CD4-positive, alpha-beta T cell (primary cell): ENCODE measurements around the gene KIAA0319L. TPM values are rescaled to one million over a fixed set of nuclear protein-coding genes. Genes with fewer than 3 reads are reported as not detected.

Source experiments
- ATAC-seq: fragments of 200-7000 bp; cut with Tn5 transposase; one replicate; pipeline ENCODE4 v1.10.0; 2022; ENCODE audit warnings: mild to moderate bottlenecking; ENCODE audit not compliant: poor library complexity
- CTCF ChIA-PET: fragments of 350-600 bp; sonication (Branson Sonifier 250); formaldehyde crosslinking; loops from one replicate; lab custom pipeline; 2021; ENCODE audit warnings: antibody characterized with exemption, inconsistent platforms; lab: Charles Lee
- POLR2A ChIA-PET: fragments of 350-600 bp; sonication (Branson Sonifier 250); formaldehyde crosslinking; loops from one replicate; lab custom pipeline; 2021; ENCODE audit warnings: antibody characterized with exemption, inconsistent platforms; lab: Charles Lee
- DNase-seq, 14 experiments: peaks; one replicate each; pipeline ENCODE4 v3.0.0-alpha.2; 2013 to 2020; ENCODE audit warnings: mixed read lengths in 2 of 14
- H3K27ac ChIP-seq, 2 donors: one replicate each; pipeline versions ENCODE4 v1.5.1 to v1.7.0; 2013; ENCODE audit warnings: low read length in 2 of 2, low read depth in 1 of 2, mild to moderate bottlenecking in 1 of 2
- H3K27me3 ChIP-seq, 2 experiments: 1 replicate in 1 of 2; 2 replicates in 1 of 2; pipeline versions ENCODE4 v1.6.1 to v1.7.0; 2013; ENCODE audit warnings: low read length in 2 of 2, control low read depth in 1 of 2, mild to moderate bottlenecking in 1 of 2, moderate library complexity in 1 of 2; ENCODE audit not compliant: insufficient read depth in 2 of 2, control insufficient read depth in 1 of 2
- H3K36me3 ChIP-seq: one replicate; pipeline ENCODE4 v1.6.1; 2013; ENCODE audit warnings: low read length, control low read depth; ENCODE audit not compliant: insufficient read depth
- H3K4me1 ChIP-seq: one replicate; pipeline ENCODE4 v1.6.1; 2013; ENCODE audit warnings: low read length, control low read depth; ENCODE audit not compliant: insufficient read depth
- H3K4me3 ChIP-seq: one replicate; pipeline ENCODE4 v1.5.1; 2013; ENCODE audit warnings: mild to moderate bottlenecking, low read length, moderate library complexity
- H3K9me3 ChIP-seq, 2 experiments: 1 replicate in 1 of 2; 2 replicates in 1 of 2; pipeline versions ENCODE4 v1.6.1 to v1.7.0; 2013; ENCODE audit warnings: low read length in 2 of 2, mild to moderate bottlenecking in 2 of 2, control low read depth in 1 of 2, moderate library complexity in 1 of 2; ENCODE audit not compliant: control insufficient read depth in 1 of 2, insufficient read depth in 1 of 2
- H3K27ac Mint-ChIP-seq: one replicate; pipeline ENCODE4 v1.8.0; 2020; ENCODE audit warnings: mixed read lengths
- H3K27me3 Mint-ChIP-seq: one replicate; pipeline ENCODE4 v1.8.0; 2021; ENCODE audit warnings: mixed read lengths
- H3K36me3 Mint-ChIP-seq: one replicate; pipeline ENCODE4 v1.8.0; 2021; ENCODE audit warnings: low read depth, mixed read lengths
- H3K4me1 Mint-ChIP-seq: one replicate; pipeline ENCODE4 v1.8.0; 2021; ENCODE audit warnings: low read depth, mixed read lengths
- H3K4me3 Mint-ChIP-seq: one replicate; pipeline ENCODE4 v1.8.0; 2020; ENCODE audit warnings: mild to moderate bottlenecking, mixed read lengths
- H3K9me3 Mint-ChIP-seq: one replicate; pipeline ENCODE4 v1.8.0; 2020; ENCODE audit warnings: mixed read lengths
- CTCF ChIP-seq: fragments of 200-600 bp; IDR thresholded peaks from one replicate; pipeline ENCODE4 v1.8.0; 2022; ENCODE audit warnings: antibody characterized with exemption, mild to moderate bottlenecking
- intact Hi-C, 2 experiments: fragments of 100-400 bp; cut with DNase I in 1 of 2; cut with micrococcal nuclease in 1 of 2; formaldehyde crosslinking; loops; one replicate each; pipeline versions ENCODE4 v1.15.1 to v1.9.0; 2023 to 2025; cut with DNase I, micrococcal nuclease
- total RNA-seq, 174 experiments: library from RNA in 2 of 174; stranded (reverse) in 2 of 174; gene quantifications; one replicate each; pipeline ENCODE4 v1.2.3 and lab custom pipeline; 2021 to 2026

KIAA0319L gene
- total RNA-seq, 2 experiments from 2014 or later = 50.9 to 53.3 TPM

GRCh38 chr1:35564037-35564883, 7.1 kb upstream of the KIAA0319L start:
- Mint-ChIP-seq H3K27me3 (no peaks in the 10 kb centered on the region), H3K27ac (peak overlapping the region; percentile 62), H3K4me3 (peak overlapping the region; percentile 50), H3K36me3 (peaks cover 41% of the 10 kb centered on the region), H3K4me1 (peaks cover 32% of the 10 kb centered on the region), H3K9me3 (no peaks in the 10 kb centered on the region)
- Histone ChIP-seq H3K36me3 (peaks cover 19% of the 10 kb centered on the region), H3K9me3 (no peaks in the 10 kb centered on the region), H3K27me3 (no peaks in the 10 kb centered on the region), H3K27ac (no peak overlapping the region), H3K4me3 (no peak overlapping the region), H3K4me1 (peaks cover 30% of the 10 kb centered on the region)
- intact Hi-C loops = loop anchor here (1.0 to 5.0 kb wide), 2 partner anchors 113 to 362 kb away; no protein-coding TSS in a partner anchor
- peak; percentile 80 for TF ChIP-seq CTCF
- POLR2A ChIA-PET = interaction anchor here (0.5 to 1.8 kb wide), 3 partner anchors 14 to 151 kb away, joined by 3 to 17 read pairs (median 4); no protein-coding TSS in a partner anchor
- CTCF ChIA-PET = interaction anchor here (0.6 to 3.4 kb wide), 26 partner anchors 8 to 205 kb away, joined by 3 to 41 read pairs (median 4); partner anchors contain the start of genes C1orf216 and CLSPN
- DNase-seq = peak; percentile 67 to 89 (median 78)
- peak; percentile 72 for ATAC-seq

GRCh38 chr1:35563166-35563565, 6.0 kb upstream of the KIAA0319L start:
- peaks cover 19% of the 10 kb centered on the region for H3K36me3 ChIP-seq
- H3K27me3 ChIP-seq = no peaks in the 10 kb centered on the region
- Mint-ChIP-seq H3K27me3 (no peaks in the 10 kb centered on the region), H3K36me3 (peaks cover 44% of the 10 kb centered on the region), H3K4me3 (no peak overlapping the region), H3K4me1 (peaks cover 35% of the 10 kb centered on the region), H3K9me3 (no peaks in the 10 kb centered on the region), H3K27ac (peak overlapping the region; percentile 44)
- TF ChIP-seq CTCF = no peak
- H3K27ac ChIP-seq = no peak overlapping the region
- ATAC-seq (no peak), DNase-seq (no peak)
- no peak overlapping the region for H3K4me3 ChIP-seq
- no peaks in the 10 kb centered on the region for H3K9me3 ChIP-seq
- intact Hi-C loops = loop anchor here in 1 of 2 experiments (5.0 kb wide), 1 partner anchor 361 kb away; no protein-coding TSS in a partner anchor
- peaks cover 35% of the 10 kb centered on the region for H3K4me1 ChIP-seq
- CTCF ChIA-PET = interaction anchor here (2.5 kb wide), 1 partner anchor 112 kb away, joined by 11 read pairs; no protein-coding TSS in a partner anchor
- POLR2A ChIA-PET = no interaction called here

- ATAC-seq (no peak), DNase-seq (no peak)
- TF ChIP-seq CTCF = no peak
- Histone ChIP-seq H3K9me3 (no peaks in the 10 kb centered on the region), H3K4me1 (peaks cover 40% of the 10 kb centered on the region), H3K27ac (peak overlapping the region in 1 of 2 donors; percentile 13), H3K27me3 (no peaks in the 10 kb centered on the region), H3K4me3 (no peak overlapping the region), H3K36me3 (peaks cover 19% of the 10 kb centered on the region)
- ChIA-PET POLR2A (interaction anchor here (0.8 to 2.1 kb wide), 2 partner anchors 111 to 113 kb away, joined by 3 to 5 read pairs; no protein-coding TSS in a partner anchor), CTCF (interaction anchor here (2.5 kb wide), 1 partner anchor 111 kb away, joined by 11 read pairs; no protein-coding TSS in a partner anchor)
- peak overlapping the region; percentile 62 for H3K4me3 Mint-ChIP-seq
- H3K27ac Mint-ChIP-seq = peak overlapping the region; percentile 52
- H3K4me1 Mint-ChIP-seq = peaks cover 44% of the 10 kb centered on the region
- H3K27me3 Mint-ChIP-seq = no peaks in the 10 kb centered on the region
- H3K9me3 Mint-ChIP-seq = no peaks in the 10 kb centered on the region
- peaks cover 54% of the 10 kb centered on the region for H3K36me3 Mint-ChIP-seq
- intact Hi-C loops = loop anchor here in 1 of 2 experiments (5.0 kb wide), 1 partner anchor 360 kb away; no protein-coding TSS in a partner anchor
Observed at GRCh38 chr1:35561972-35562680, 4.9 kb upstream of the KIAA0319L start.
